GM15510 (cell line): ENCODE results near the gene TMEM106B.

Experiments used
- POLR2A ChIP-seq: IDR thresholded peaks from 3 replicates; pipeline ENCODE4 v1.6.1; 2011; ENCODE audit warnings: borderline replicate concordance; ENCODE audit not compliant: insufficient read length; ENCODE audit errors: extremely low read depth

TMEM106B gene

GRCh38 chr7:12211054-12211710, at the start of gene TMEM106B:
Gene TMEM106B, plus strand, starts transcription at chr7:12211294. Its CDS starts 3,517 bp downstream, at chr7:12214811.
- TF ChIP-seq POLR2A, result peak; percentile 71

DNA sequence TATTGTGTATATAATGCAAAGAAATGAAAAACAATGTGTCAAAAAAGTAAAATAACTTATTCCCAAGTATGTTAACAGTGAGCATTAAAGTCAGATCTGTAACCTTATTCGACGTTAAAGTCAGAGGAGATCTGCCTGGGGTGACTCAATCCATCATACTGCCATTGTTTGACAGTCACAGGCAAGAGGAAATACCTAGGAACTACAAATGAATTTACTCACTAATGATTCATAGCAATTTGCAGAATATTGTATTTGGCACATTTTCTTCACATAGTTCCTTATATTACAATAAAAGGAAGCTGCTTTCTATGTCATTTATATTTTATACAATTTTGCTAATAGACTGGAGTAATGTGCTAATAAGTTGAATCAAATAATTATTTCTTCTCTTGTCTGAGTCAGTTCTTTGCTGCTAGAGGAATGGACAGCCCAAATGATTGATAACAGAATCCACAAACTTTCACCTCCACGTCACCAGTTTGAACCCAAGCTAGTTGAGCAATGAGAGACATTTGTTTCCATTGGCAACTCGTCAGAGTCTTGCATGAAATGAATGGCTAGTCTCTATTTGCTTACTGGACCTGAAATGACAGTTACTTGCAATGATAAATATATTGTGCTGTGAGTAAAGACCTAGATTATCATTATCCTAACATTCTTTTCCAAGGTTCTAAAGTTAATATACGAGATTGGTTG, 48.5 kb upstream of the TMEM106B start:
- TF ChIP-seq POLR2A, result no peak

DNA sequence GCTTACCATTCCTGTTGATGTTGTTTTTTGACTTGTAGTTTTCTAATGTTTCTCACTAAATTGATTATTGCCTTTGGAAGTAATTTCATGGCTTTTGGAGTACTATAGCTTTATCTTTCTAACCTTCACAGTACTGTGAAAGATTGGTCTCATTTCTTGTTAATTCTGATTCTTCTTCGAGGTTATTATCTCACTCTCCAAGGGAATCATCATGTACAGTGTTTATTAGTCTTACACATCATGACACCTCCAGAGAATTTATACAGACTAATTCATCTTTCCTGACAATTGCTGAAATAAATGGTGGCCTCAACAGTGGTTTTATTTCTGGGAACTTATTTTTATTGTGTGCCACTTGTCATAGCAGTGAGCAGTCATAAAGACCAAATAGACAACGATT, 37.4 kb upstream of the TMEM106B start:
- no peak for TF ChIP-seq POLR2A

DNA sequence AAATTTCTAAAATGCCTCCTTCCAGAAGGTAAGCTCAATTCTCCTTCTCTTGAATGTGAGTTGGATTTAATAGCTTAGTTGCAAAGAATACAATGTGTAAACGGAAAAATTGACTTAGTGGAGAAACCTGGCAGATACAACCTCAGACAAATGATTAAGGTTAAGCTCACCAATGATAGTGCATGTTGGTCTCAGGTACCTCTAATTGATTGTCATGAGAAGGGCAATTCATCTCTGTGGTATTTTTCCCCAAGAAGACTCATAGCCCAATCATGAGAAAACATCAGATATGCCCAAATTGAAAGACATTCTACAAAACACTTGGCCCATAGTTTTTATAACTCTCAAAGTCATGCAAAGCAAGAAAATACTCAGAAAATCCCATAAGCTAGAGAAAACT, 36.2 kb upstream of the TMEM106B start:
- TF ChIP-seq POLR2A, result no peak

- TF ChIP-seq POLR2A, result no peak
These were observed 32.8 kb upstream of the TMEM106B start for GRCh38 chr7:12178317-12178716.

GRCh38 chr7:12194426-12194825, 16.7 kb upstream of the TMEM106B start:
- TF ChIP-seq POLR2A, result no peak

GRCh38 chr7:12196386-12196785, 14.7 kb upstream of the TMEM106B start:
- TF ChIP-seq POLR2A, result no peak

- no peak for TF ChIP-seq POLR2A
These were observed 11.7 kb upstream of the TMEM106B start for GRCh38 chr7:12199363-12199762.

- no peak for TF ChIP-seq POLR2A
These were observed 4.0 kb upstream of the TMEM106B start for GRCh38 chr7:12207046-12207445.

- TF ChIP-seq POLR2A, result no peak
These were observed 1.9 kb upstream of the TMEM106B start for GRCh38 chr7:12209221-12209620.

DNA sequence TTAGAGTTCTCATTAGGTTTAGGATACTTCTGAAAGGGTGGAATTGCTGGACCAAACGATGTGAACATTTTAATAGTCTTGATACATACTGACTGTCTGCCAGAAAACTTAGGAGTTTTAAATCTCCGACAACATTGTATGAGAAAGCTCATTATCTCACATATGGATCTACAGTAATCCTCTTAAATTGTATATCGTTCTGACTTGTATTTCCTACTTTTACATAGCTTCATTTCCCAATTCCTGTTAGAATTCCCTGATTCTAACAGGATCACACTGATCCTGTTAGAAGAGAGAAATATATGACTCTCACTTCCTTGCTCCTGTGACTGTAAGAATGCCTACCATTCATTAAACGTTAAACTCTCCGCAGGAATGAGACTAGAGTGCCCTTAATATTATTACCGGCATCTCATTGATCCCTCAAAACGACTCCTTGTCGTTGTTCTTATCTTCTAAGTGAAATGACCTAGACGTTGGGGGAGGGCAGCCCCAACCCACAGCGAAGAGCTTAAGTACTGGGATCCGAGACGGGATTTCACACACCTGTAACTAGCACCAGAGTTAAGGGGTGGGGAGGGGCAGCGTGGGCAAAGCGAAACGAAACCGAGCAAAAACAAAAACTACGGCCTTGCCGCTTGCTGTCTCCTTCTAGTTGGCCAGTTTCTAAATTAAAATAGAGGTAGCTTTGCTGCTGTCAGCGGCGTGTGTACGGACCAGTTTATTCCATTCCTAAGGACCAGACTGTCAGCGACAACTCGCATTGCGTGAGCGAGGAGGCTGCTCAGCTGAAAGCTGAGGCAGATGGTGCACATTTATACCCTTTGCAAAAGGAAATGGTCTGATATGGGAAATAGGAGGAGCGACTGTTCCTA, 678 bp upstream of the TMEM106B start:
- TF ChIP-seq POLR2A, result no peak

GRCh38 chr7:12211711-12212485, 804 bp downstream of the TMEM106B start:
- TF ChIP-seq POLR2A, result no peak

GRCh38 chr7:12217311-12217710, 6.2 kb downstream of the TMEM106B start:
- no peak for TF ChIP-seq POLR2A

DNA sequence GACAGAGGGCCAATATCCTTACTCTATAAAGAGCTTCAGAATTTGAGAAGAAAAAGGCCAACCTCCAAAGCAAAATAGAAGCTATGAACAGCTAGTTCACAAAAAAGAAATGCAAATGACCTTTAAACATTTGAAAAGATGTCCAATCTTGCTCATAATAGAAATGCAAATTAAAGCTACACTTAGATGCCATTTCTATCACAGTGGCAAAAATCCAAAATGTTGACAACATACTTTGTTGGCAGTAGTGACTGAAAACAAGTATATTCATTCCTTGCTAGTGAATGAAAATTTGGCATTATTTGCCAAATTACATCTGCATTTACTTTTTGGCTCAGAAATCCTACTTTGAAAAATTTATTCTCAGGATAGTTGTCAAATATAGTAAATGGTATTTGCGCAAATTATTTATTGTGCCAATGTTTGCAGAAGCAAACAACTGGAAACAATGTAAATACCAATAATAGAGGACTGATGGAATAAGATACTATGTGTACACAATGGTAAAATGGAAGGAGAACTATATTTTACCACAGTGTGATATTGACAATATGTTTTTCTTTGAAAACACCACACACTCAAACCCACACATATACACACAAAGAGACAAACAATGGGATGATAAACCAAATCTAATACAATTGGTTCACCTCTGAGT, 9.4 kb downstream of the TMEM106B start:
- TF ChIP-seq POLR2A, result no peak
